ENCODE measurements around the gene PFDN6. TPM values are rescaled to one million over a fixed set of nuclear protein-coding genes. Genes with fewer than 3 reads are reported as not detected.

Gene PFDN6
- total and polyA plus RNA-seq, 9 of the 15 experiments (the other 6 are each of a cell fraction or from before 2014, with no cell fraction given): 6.8 to 475 (median 216) TPM

- TF ChIP-seq ZBTB9 (CRISPR knock-in tag; IDR thresholded peaks at IDR 0.05): peak; percentile 75
- TF ChIP-seq ARHGAP35 (IDR thresholded peaks at IDR 0.05; ENCODE audit: partially characterized antibody): no peak
- TF ChIP-seq HDAC1 (IDR thresholded peaks at IDR 0.05): peak; percentile 52 to 63; a peak in 2 of 4 replicates
- TF ChIP-seq, protein P1, sequence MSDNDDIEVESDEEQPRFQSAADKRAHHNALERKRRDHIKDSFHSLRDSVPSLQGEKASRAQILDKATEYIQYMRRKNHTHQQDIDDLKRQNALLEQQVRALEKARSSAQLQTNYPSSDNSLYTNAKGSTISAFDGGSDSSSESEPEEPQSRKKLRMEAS (CRISPR knock-in tag; IDR thresholded peaks at IDR 0.05): no peak; the same call in 1 of the 2 replicates
- no peak for TF ChIP-seq HIVEP1 (CRISPR knock-in tag; IDR thresholded peaks at IDR 0.05)
- no peak for TF ChIP-seq ZNF609 (CRISPR knock-in tag; IDR thresholded peaks at IDR 0.05; ENCODE audit: borderline replicate concordance)
- TF ChIP-seq ZNF24 (IDR thresholded peaks at IDR 0.05): peak; percentile 37; the same call in 1 of the 2 replicates
- TF ChIP-seq ZNF384 (IDR thresholded peaks at IDR 0.05; ENCODE audit: low read depth, low read length): no peak; the same call in 1 of the 2 replicates
- no peak; the same call in 1 of the 2 replicates for TF ChIP-seq ELF4 (CRISPR knock-in tag; IDR thresholded peaks at IDR 0.05)
- TF ChIP-seq NELFE (IDR thresholded peaks at IDR 0.05; ENCODE audit: insufficient read depth, insufficient read length): no peak
- no peak; the same call in 1 of the 2 replicates for TF ChIP-seq ZNF12 (CRISPR knock-in tag; IDR thresholded peaks at IDR 0.05)
- TF ChIP-seq ZNF75A (CRISPR knock-in tag; IDR thresholded peaks at IDR 0.05): no peak; the same call in 1 of the 2 replicates
- no peak for TF ChIP-seq RBM17 (IDR thresholded peaks at IDR 0.05; ENCODE audit: borderline replicate concordance, low read depth, low read length)
- no peak for TF ChIP-seq DLX4 (CRISPR knock-in tag; IDR thresholded peaks at IDR 0.05)
- TF ChIP-seq THAP12 (CRISPR knock-in tag; IDR thresholded peaks at IDR 0.05): no peak; the same call in 1 of the 2 replicates
- peak; percentile 81 for TF ChIP-seq ETV5 (CRISPR knock-in tag; IDR thresholded peaks at IDR 0.05; ENCODE audit: low read depth)
- no peak; the same call in 1 of the 2 replicates for TF ChIP-seq TCFL5 (CRISPR knock-in tag; conservative IDR thresholded peaks at IDR 0.05)
- no peak for TF ChIP-seq SNRNP70 (optimal IDR thresholded peaks at IDR 0.05; ENCODE audit: low read depth, low read length)
Measured at GRCh38 chr6:33299237-33299944, 10.0 kb downstream of the PFDN6 start (continued).

Data from K562 (cell line).